Testis (tissue), 3 donors: ENCODE results near the gene NPSR1. TPM values are rescaled to one million over a fixed set of nuclear protein-coding genes. Genes with fewer than 3 reads are reported as not detected.
"Not testable (repeated sequence)": the region's sequence is repeated elsewhere in the genome, so short reads cannot be mapped to it uniquely, and the experiment has no call there.

Source experiments
- DNase-seq: peaks from one replicate; pipeline ENCODE4 v3.0.0-alpha.2; 2019
- H3K27ac ChIP-seq, 2 donors: fragments of 200-600 bp; sonication (generic); one replicate each; pipeline ENCODE4 v1.5.1; 2019
- H3K27me3 ChIP-seq: fragments of 200-600 bp; sonication (generic); one replicate; pipeline ENCODE4 v1.5.1; 2019
- H3K36me3 ChIP-seq: fragments of 200-600 bp; sonication (generic); one replicate; pipeline ENCODE4 v1.5.1; 2017; ENCODE audit warnings: low read depth; ENCODE audit errors: missing control alignments
- H3K4me1 ChIP-seq: fragments of 200-600 bp; sonication (generic); one replicate; pipeline ENCODE4 v1.5.1; 2019
- H3K4me3 ChIP-seq, 2 donors: fragments of 200-600 bp; sonication (generic); one replicate each; pipeline ENCODE4 v1.5.1; 2017 to 2019
- H3K9me3 ChIP-seq: fragments of 200-600 bp; sonication (generic); one replicate; pipeline ENCODE4 v1.5.1; 2017
- CTCF ChIP-seq, 3 experiments: fragments of 450-650 bp in 2 of 3; fragments of 200-600 bp in 1 of 3; sonication (generic) in 1 of 3; IDR thresholded peaks; one replicate each; pipeline ENCODE4 v1.5.1; 2016 to 2019; ENCODE audit warnings: antibody characterized with exemption in 3 of 3, mild to moderate bottlenecking in 2 of 3, moderate library complexity in 1 of 3
- POLR2A ChIP-seq: fragments of 450-650 bp; IDR thresholded peaks from one replicate; pipeline ENCODE4 v1.6.1; 2017; ENCODE audit warnings: antibody characterized with exemption, mild to moderate bottlenecking, moderate library complexity
- WGBS, 2 donors: methylation state at CpG; one replicate each; pipeline ENCODE4 v1.1.5; 2018; 5-methylcytosine and 5-hydroxymethylcytosine counted together
- intact Hi-C: fragments of 100-400 bp; cut with DNase I; formaldehyde crosslinking; loops from one replicate; pipeline ENCODE4 v1.15.1; 2023; ENCODE audit warnings: low total_unique reads
- polyA plus RNA-seq: library from polyadenylated mRNA; stranded (reverse); fragments of 350-450 nt; fragmentation: Illumina TruSeq; extraction: RNeasy Lipid Tissue Mini Kit (QIAGEN cat#74804); gene quantifications from one replicate; pipeline ENCODE4 v1.2.3, GENCODE V29; 2014; ENCODE audit warnings: low read depth, low replicate concordance; ENCODE audit not compliant: insufficient read depth
- total RNA-seq, 2 donors: library from RNA; depleted of rRNA; stranded (reverse); fragments of >200 nt; gene quantifications; one replicate each; pipeline ENCODE4 v1.2.3, GENCODE V29; 2016

Gene NPSR1
- total and polyA plus RNA-seq, 3 donors from 2014 or later, result 0.25 to 0.54 TPM; not detected in 1

- Histone ChIP-seq H3K4me3 (no peak overlapping the region), H3K27ac (no peak overlapping the region), H3K27me3 (no peaks in the 10 kb centered on the region), H3K36me3 (no peaks in the 10 kb centered on the region), H3K9me3 (no peaks in the 10 kb centered on the region), H3K4me1 (no peaks in the 10 kb centered on the region)
- intact Hi-C loops, result no loop called here
- no peak for TF ChIP-seq POLR2A
- TF ChIP-seq CTCF (IDR thresholded peaks at IDR 0.05), result no peak
- DNase-seq, result no peak
- 75 to 83% methylated on average over 3 of the region's 3 CpGs for WGBS, 2 donors
Observed at GRCh38 chr7:34780546-34780945, 122.5 kb downstream of the NPSR1 start.

- WGBS, 2 donors, result 78 to 79% methylated on average over 1 of the region's 1 CpG
Observed at GRCh38 chr7:34787586-34787985, 129.6 kb downstream of the NPSR1 start.

GRCh38 chr7:34806831-34807230, 148.8 kb downstream of the NPSR1 start:
- H3K27ac ChIP-seq, result no peak overlapping the region
- H3K4me3 ChIP-seq, result no peak overlapping the region
- no peaks in the 10 kb centered on the region for H3K9me3 ChIP-seq
- H3K36me3 ChIP-seq, result no peaks in the 10 kb centered on the region
- no peak for TF ChIP-seq POLR2A
- H3K27me3 ChIP-seq, result no peaks in the 10 kb centered on the region
- DNase-seq, result no peak
- no peaks in the 10 kb centered on the region for H3K4me1 ChIP-seq
- intact Hi-C loops, result no loop called here
- WGBS, 2 donors, result 84% methylated on average over 2 of the region's 2 CpGs

More at GRCh38 chr7:34787586-34787985, 129.6 kb downstream of the NPSR1 start:
- no peaks in the 10 kb centered on the region for H3K27me3 ChIP-seq
- H3K36me3 ChIP-seq, result no peaks in the 10 kb centered on the region
- intact Hi-C loops, result no loop called here
- H3K4me1 ChIP-seq, result no peaks in the 10 kb centered on the region
- H3K27ac ChIP-seq, result no peak overlapping the region
- TF ChIP-seq POLR2A, result no peak
- TF ChIP-seq CTCF (IDR thresholded peaks at IDR 0.05), result no peak
- H3K4me3 ChIP-seq, result no peak overlapping the region
- no peak for DNase-seq
- H3K9me3 ChIP-seq, result no peaks in the 10 kb centered on the region

- WGBS, 2 donors, result 74 to 77% methylated on average over 7 of the region's 7 CpGs
- Histone ChIP-seq H3K27me3 (no peaks in the 10 kb centered on the region), H3K27ac (no peak overlapping the region), H3K4me3 (no peak overlapping the region), H3K4me1 (no peaks in the 10 kb centered on the region), H3K36me3 (no peaks in the 10 kb centered on the region), H3K9me3 (no peaks in the 10 kb centered on the region)
- DNase-seq, result no peak
- TF ChIP-seq CTCF (IDR thresholded peaks at IDR 0.05) (no peak), POLR2A (no peak)
- intact Hi-C loops, result no loop called here
Observed at GRCh38 chr7:34807548-34808340, 149.7 kb downstream of the NPSR1 start.

- WGBS, 2 donors, result 71 to 86% methylated on average over 4 to 6 of the region's 7 CpGs
- H3K27ac ChIP-seq, H3K4me1 ChIP-seq, H3K36me3 ChIP-seq, H3K27me3 ChIP-seq, DNase-seq, H3K9me3 ChIP-seq, intact Hi-C loops, H3K4me3 ChIP-seq: not testable (repeated sequence)
Observed at GRCh38 chr7:34814203-34814842, 156.3 kb downstream of the NPSR1 start.
